Stimulated activated memory B cell treated with anti-CD40 and anti-IgM and Interleukin-4, amounts not matched to agents 10 μg/mL and 1 μg/mL and 100 μg/mL, for 72 hours (primary cell): ENCODE measurements around the gene GIGYF2.

Experiments used
- ATAC-seq: fragments of 150-1000 bp; cut with Tn5 transposase; 2 replicates; pipeline ENCODE4 v1.10.0; 2021
- H3K27ac Mint-ChIP-seq: one replicate; pipeline ENCODE4 v1.8.0; 2022; ENCODE audit warnings: mild to moderate bottlenecking, mixed read lengths
- H3K27me3 Mint-ChIP-seq: one replicate; pipeline ENCODE4 v1.8.0; 2022; ENCODE audit warnings: mixed read lengths
- H3K36me3 Mint-ChIP-seq: one replicate; pipeline ENCODE4 v1.8.0; 2022; ENCODE audit warnings: mixed read lengths
- H3K4me1 Mint-ChIP-seq: one replicate; pipeline ENCODE4 v1.8.0; 2022; ENCODE audit warnings: mixed read lengths
- H3K4me3 Mint-ChIP-seq: one replicate; pipeline ENCODE4 v1.8.0; 2022; ENCODE audit warnings: mild to moderate bottlenecking, moderate library complexity, mixed read lengths
- H3K9me3 Mint-ChIP-seq: one replicate; pipeline ENCODE4 v1.8.0; 2022; ENCODE audit warnings: mixed read lengths

GIGYF2 gene

GRCh38 chr2:232888839-232889529 lies 191.9 kb downstream of the GIGYF2 start:
- H3K9me3 Mint-ChIP-seq, result no peaks in the 10 kb centered on the region
- peaks cover 39% of the 10 kb centered on the region for H3K27me3 Mint-ChIP-seq
- no peak overlapping the region for H3K4me3 Mint-ChIP-seq
- no peaks in the 10 kb centered on the region for H3K36me3 Mint-ChIP-seq
- ATAC-seq, result no peak
- no peak overlapping the region for H3K27ac Mint-ChIP-seq
- peaks cover 8% of the 10 kb centered on the region for H3K4me1 Mint-ChIP-seq

DNA sequence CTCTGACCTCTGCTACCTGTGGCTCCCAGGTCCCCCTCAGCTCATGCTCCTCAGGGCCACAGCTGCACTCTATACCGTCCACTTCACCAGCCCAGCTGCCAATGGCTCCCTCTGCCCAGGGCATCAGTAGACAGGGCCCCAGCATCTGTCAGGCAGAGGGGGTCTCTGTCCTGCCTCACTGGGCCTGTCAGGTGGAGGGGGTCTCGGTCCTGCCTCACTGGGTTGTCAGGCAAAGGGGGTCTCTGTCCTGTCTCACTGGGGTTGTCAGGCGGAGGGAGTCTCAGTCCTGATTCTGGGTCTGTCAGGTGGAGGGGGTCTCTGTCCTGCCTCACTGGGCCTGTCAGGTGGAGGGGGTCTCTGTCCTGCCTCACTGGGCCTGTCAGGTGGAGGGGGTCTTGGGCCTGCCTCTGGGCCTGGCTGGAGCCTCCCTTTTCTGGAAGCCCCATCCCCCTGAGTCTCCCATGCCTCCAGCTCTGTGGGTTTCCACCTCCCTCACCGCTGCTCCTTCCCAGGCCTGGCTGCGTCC lies 192.8 kb downstream of the GIGYF2 start:
- Mint-ChIP-seq H3K36me3 (no peaks in the 10 kb centered on the region), H3K27ac (no peak overlapping the region), H3K9me3 (no peaks in the 10 kb centered on the region), H3K4me1 (peaks cover 8% of the 10 kb centered on the region), H3K4me3 (no peak overlapping the region), H3K27me3 (peaks cover 39% of the 10 kb centered on the region)
- ATAC-seq, result no peak

GRCh38 chr2:232890536-232890895 lies 193.4 kb downstream of the GIGYF2 start:
- H3K27me3 Mint-ChIP-seq, result peaks cover 39% of the 10 kb centered on the region
- no peak overlapping the region for H3K4me3 Mint-ChIP-seq
- no peak overlapping the region for H3K27ac Mint-ChIP-seq
- peaks cover 8% of the 10 kb centered on the region for H3K4me1 Mint-ChIP-seq
- ATAC-seq, result no peak
- H3K36me3 Mint-ChIP-seq, result no peaks in the 10 kb centered on the region
- H3K9me3 Mint-ChIP-seq, result no peaks in the 10 kb centered on the region

DNA sequence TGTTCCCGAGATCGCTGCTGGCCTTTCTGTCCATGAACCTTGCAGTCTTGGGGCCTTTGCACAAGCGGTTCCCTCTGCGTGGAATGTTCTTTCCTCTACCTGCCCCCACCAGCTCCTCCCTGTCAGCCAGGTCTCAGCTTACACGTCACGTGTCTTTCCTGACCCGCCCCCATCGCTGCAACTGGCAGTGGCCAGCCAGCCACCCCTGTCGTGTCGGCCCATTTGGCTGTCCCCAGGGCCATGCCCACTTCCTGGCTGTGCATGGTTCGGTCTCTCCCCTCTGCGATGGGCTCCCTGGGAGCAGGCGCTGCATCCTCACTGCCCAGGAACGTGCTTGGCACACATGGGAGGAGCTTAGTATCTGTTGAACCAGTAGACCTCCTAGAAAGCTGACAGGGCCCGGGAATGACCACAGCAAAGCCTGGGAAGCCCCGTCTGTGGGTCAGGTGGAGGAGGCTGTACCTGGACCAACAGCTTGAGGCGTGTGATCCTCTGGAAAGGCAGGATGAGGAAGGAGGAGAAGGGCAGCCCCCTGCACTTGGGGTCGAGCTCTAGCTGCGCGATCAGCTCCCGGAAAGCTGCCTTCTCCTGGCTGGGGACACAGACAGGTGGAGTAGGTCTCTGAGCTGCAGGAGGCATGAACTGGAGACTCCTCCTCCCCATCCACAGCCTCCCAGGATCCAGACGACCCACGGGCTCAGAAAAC lies 193.9 kb downstream of the GIGYF2 start:
- H3K27me3 Mint-ChIP-seq, result peaks cover 39% of the 10 kb centered on the region
- no peak overlapping the region for H3K27ac Mint-ChIP-seq
- no peaks in the 10 kb centered on the region for H3K36me3 Mint-ChIP-seq
- peaks cover 8% of the 10 kb centered on the region for H3K4me1 Mint-ChIP-seq
- no peak for ATAC-seq
- H3K9me3 Mint-ChIP-seq, result no peaks in the 10 kb centered on the region
- H3K4me3 Mint-ChIP-seq, result no peak overlapping the region

DNA sequence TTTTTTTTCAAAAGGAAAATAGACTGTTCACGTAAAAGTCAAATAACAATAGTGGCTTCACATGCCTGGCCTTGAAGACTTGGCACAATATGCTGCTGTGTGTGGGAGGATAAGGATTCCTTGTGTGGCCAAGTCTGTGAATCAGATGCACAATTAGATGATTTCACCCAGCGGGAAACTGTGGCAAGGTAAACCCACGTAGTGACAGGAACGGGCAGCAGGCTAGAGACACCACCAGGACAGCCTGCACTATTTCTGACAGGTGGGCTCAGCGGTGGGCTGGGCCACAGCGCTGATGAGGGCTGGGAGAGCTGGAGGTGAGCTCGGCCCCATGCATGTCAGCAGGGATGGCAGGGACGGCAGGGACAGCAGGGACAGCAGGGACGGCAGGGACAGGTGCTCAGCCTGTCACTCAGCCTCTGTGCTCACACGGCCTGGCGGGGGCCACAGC lies 194.5 kb downstream of the GIGYF2 start:
- Mint-ChIP-seq H3K4me3 (no peak overlapping the region), H3K27me3 (peaks cover 39% of the 10 kb centered on the region)
- ATAC-seq, result no peak

DNA sequence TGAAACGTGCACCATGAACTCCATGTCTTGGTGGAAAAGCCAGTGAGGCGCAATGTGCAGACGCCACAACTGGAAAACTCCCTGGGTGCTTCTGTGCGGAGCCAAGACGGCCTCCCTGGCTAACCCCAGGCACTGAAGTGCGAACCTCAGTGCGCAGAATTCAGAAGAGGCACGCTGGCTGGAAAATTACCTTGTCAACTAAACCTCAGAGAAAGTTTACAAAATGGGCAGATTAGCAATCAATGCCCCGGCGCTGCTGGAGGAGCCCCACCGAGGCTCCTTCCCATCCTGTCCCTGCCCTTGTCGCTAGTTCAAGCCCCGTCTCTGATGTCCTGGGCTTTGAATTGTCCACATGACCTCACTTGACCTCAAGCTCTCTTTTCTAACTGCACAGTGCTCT lies 195.1 kb downstream of the GIGYF2 start:
- no peak overlapping the region for H3K4me3 Mint-ChIP-seq
- no peaks in the 10 kb centered on the region for H3K9me3 Mint-ChIP-seq
- no peak for ATAC-seq
- H3K27ac Mint-ChIP-seq, result no peak overlapping the region
- H3K4me1 Mint-ChIP-seq, result peaks cover 8% of the 10 kb centered on the region
- no peaks in the 10 kb centered on the region for H3K36me3 Mint-ChIP-seq
- peaks cover 39% of the 10 kb centered on the region for H3K27me3 Mint-ChIP-seq

More for the DNA sequence above, 194.5 kb downstream of the GIGYF2 start:
- H3K27ac Mint-ChIP-seq, result no peak overlapping the region
- peaks cover 8% of the 10 kb centered on the region for H3K4me1 Mint-ChIP-seq
- H3K36me3 Mint-ChIP-seq, result no peaks in the 10 kb centered on the region
- no peaks in the 10 kb centered on the region for H3K9me3 Mint-ChIP-seq

GRCh38 chr2:232892843-232893242 lies 195.7 kb downstream of the GIGYF2 start:
- Mint-ChIP-seq H3K4me1 (peaks cover 8% of the 10 kb centered on the region), H3K4me3 (no peak overlapping the region), H3K9me3 (no peaks in the 10 kb centered on the region), H3K27ac (no peak overlapping the region), H3K27me3 (peaks cover 39% of the 10 kb centered on the region), H3K36me3 (no peaks in the 10 kb centered on the region)
- no peak for ATAC-seq

- Mint-ChIP-seq H3K4me3 (no peak overlapping the region), H3K9me3 (no peaks in the 10 kb centered on the region), H3K27me3 (peaks cover 39% of the 10 kb centered on the region), H3K27ac (no peak overlapping the region), H3K36me3 (no peaks in the 10 kb centered on the region), H3K4me1 (peaks cover 8% of the 10 kb centered on the region)
- no peak for ATAC-seq
These were observed 196.7 kb downstream of the GIGYF2 start for GRCh38 chr2:232893834-232894233.

- H3K27ac Mint-ChIP-seq, result no peak overlapping the region
- no peaks in the 10 kb centered on the region for H3K36me3 Mint-ChIP-seq
- H3K9me3 Mint-ChIP-seq, result no peaks in the 10 kb centered on the region
- peaks cover 8% of the 10 kb centered on the region for H3K4me1 Mint-ChIP-seq
- H3K27me3 Mint-ChIP-seq, result peaks cover 35% of the 10 kb centered on the region
- no peak overlapping the region for H3K4me3 Mint-ChIP-seq
- no peak for ATAC-seq
These were observed 197.1 kb downstream of the GIGYF2 start for GRCh38 chr2:232894251-232894650.

GRCh38 chr2:232894746-232895145 lies 197.6 kb downstream of the GIGYF2 start:
- Mint-ChIP-seq H3K4me1 (peaks cover 8% of the 10 kb centered on the region), H3K4me3 (no peak overlapping the region), H3K36me3 (no peaks in the 10 kb centered on the region), H3K27me3 (peaks cover 30% of the 10 kb centered on the region), H3K9me3 (no peaks in the 10 kb centered on the region), H3K27ac (no peak overlapping the region)
- no peak for ATAC-seq

DNA sequence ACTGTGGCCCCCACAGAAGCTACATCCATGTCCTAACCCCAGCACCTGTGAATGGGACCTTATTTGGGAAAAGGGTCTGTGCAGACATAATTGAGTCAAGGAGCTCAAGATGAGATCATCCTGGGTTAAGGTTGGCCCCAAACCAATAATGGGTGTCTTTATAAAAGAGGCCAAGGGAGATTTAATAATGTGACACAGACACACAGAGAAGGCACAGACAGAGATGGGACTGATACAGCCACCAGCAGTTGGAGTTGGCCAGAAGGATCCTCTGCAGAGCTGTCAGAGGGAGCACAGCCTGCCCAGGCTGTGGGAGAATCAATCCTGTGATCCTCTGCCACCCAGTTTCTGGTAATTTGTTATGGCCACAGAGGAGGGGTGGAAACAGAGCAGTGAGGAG lies 199.0 kb downstream of the GIGYF2 start:
- no peaks in the 10 kb centered on the region for H3K36me3 Mint-ChIP-seq
- peaks cover 17% of the 10 kb centered on the region for H3K27me3 Mint-ChIP-seq
- no peak for ATAC-seq
- peaks cover 2% of the 10 kb centered on the region for H3K4me1 Mint-ChIP-seq
- H3K9me3 Mint-ChIP-seq, result no peaks in the 10 kb centered on the region
- H3K4me3 Mint-ChIP-seq, result no peak overlapping the region
- no peak overlapping the region for H3K27ac Mint-ChIP-seq

DNA sequence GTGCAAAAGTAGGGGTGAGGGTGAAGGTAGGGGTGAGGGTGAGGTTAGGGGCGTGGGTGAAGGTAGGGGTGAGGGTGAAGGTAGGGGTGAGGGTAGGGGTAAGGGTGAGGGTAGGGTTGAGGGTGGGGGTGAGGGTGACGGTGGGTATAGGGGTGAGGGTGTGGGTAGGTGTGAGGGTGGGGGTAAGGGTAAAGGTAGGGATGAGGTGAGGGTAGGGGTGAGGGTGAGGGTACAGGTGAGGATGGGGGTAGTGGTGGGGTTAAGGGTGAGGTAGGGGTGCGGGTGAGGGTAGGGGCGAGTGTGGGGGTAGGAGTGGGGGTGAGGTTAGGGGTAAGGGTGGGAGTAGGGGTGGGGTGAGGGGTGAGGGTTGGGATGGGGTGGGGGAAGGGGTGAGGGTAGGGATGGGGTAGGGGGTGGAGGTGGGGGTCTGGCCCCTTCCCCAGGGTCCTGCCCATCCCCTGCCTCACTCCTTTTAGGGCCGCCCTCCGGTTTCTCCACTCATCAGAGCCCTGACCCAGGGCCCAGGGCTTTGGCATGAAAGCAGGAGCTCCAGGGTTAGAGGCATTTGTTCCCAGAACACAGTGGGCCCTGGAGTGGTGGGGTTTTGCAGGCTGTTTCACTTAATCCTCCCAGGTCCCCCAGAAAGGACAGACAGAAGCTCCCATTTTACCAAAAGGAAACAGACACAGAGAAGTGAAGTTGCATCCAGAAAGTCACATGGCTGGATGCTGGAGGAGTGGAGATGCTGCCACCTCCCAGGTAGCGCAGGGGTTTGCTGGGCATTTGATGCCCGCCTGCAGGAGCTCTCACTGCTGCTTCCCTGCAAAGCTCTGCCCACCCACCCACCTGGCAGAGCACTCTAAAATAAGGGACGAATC lies 199.8 kb downstream of the GIGYF2 start:
- Mint-ChIP-seq H3K4me1 (no peaks in the 10 kb centered on the region), H3K9me3 (no peaks in the 10 kb centered on the region), H3K4me3 (no peak overlapping the region), H3K27me3 (peaks cover 13% of the 10 kb centered on the region), H3K36me3 (no peaks in the 10 kb centered on the region), H3K27ac (no peak overlapping the region)
- peak; percentile 85 for ATAC-seq

GRCh38 chr2:232897598-232898408 lies 200.7 kb downstream of the GIGYF2 start:
- H3K4me3 Mint-ChIP-seq, result no peak overlapping the region
- no peak overlapping the region for H3K27ac Mint-ChIP-seq
- H3K27me3 Mint-ChIP-seq, result peaks cover 5% of the 10 kb centered on the region
- no peaks in the 10 kb centered on the region for H3K9me3 Mint-ChIP-seq
- H3K4me1 Mint-ChIP-seq, result no peaks in the 10 kb centered on the region
- no peaks in the 10 kb centered on the region for H3K36me3 Mint-ChIP-seq
- ATAC-seq, result no peak

DNA sequence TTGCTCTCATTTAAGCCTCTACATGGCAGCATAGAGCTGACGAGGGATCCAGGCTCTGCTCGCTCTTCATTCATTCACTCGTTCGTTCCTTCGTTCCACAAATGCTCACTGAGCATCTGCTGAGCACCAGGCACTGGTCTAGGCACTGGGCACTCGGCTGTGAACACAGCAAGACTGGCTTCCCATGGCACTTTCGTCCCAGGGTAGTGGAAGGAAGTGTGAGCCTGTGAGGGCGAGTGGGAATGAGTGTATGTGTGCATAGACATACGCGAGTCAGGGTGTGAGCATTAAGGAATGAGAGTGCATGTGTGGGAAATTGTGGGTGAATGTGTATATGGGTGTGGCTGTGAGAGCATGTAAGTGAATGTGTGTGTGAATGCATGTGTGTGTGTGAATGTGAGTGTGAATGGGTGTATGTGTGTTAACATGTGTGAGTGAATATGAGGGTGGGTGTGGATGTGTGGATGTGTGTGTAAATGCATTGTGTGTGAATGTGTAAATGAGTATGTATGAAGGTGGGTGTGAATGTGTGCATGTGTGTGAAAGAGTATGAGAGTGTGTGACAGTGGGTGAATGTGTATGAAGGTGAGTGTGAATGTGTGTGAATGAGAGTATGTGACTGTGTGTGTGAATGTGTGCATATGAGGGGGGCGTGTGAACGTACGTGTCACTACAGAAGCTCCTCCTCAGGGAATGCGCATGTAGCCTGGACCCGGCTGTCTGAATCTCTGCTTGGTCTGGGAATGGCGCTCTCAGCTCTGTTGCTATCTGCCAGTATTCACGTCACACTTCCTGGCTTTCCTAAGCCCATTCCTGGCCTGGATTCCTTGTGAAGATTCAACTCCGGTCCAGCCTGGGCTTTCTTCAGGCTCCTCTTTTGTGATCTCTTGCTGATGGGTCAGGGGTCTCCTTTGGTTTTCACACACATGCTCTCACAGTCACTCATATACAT lies 201.7 kb downstream of the GIGYF2 start:
- Mint-ChIP-seq H3K27ac (no peak overlapping the region), H3K27me3 (no peaks in the 10 kb centered on the region), H3K9me3 (no peaks in the 10 kb centered on the region), H3K4me3 (no peak overlapping the region), H3K4me1 (no peaks in the 10 kb centered on the region), H3K36me3 (no peaks in the 10 kb centered on the region)
- no peak for ATAC-seq
